SH-SY5Y (cell line): ENCODE results near the gene NRG3.

Experiments
- GATA2 ChIP-seq: IDR thresholded peaks from 2 replicates; pipeline ENCODE4 v1.6.1; 2011; ENCODE audit warnings: mild to moderate bottlenecking, low read depth, low read length
- GATA3 ChIP-seq: IDR thresholded peaks from 2 replicates; pipeline ENCODE4 v1.6.1; 2011; ENCODE audit warnings: low read depth, mild to moderate bottlenecking, low read length, moderate library complexity

- TF ChIP-seq GATA2 (no peak), GATA3 (no peak)
These were observed 402.6 kb downstream of the NRG3 start for GRCh38 chr10:82277591-82277990.
